ENCODE measurements around the gene DCAF11.

GRCh38 chr14:24081739-24082211, 32.8 kb upstream of the DCAF11 start:
- TF ChIP-seq CTCF (IDR thresholded peaks at IDR 0.05; ENCODE audit: low read length): no peak
- TF ChIP-seq EZH2 (IDR thresholded peaks at IDR 0.05; ENCODE audit: borderline replicate concordance, low read length): no peak

Data from OCI-LY1 (cell line).